Lung (tissue), 12 donors: ENCODE measurements around the gene KBTBD4. TPM values are rescaled to one million over a fixed set of nuclear protein-coding genes. Genes with fewer than 3 reads are reported as not detected.

Experiments used
- ATAC-seq: fragments of 200-7000 bp; cut with Tn5 transposase; one replicate; pipeline ENCODE4 v1.9.1; 2020; ENCODE audit warnings: moderate number of reproducible peaks; ENCODE audit not compliant: insufficient read depth, low FRiP score
- DNase-seq, 3 donors: peaks; one replicate each; pipeline ENCODE4 v3.0.0-alpha.2; 2013 to 2017
- H3K27ac ChIP-seq, 2 donors: one replicate each; pipeline ENCODE4 v1.5.1; 2013; ENCODE audit warnings: mild to moderate bottlenecking in 2 of 2, moderate library complexity in 2 of 2, control low read depth in 1 of 2, inconsistent platforms in 1 of 2, low read depth in 1 of 2, low read length in 1 of 2
- H3K27me3 ChIP-seq, 3 donors: one replicate each; pipeline ENCODE4 v1.5.1; 2013; ENCODE audit warnings: low read length in 2 of 3; ENCODE audit not compliant: control insufficient read depth in 3 of 3, insufficient read depth in 3 of 3
- H3K36me3 ChIP-seq, 4 donors: one replicate each; pipeline ENCODE4 v1.5.1; 2013; ENCODE audit warnings: low read length in 4 of 4, mild to moderate bottlenecking in 1 of 4, moderate library complexity in 1 of 4; ENCODE audit not compliant: control insufficient read depth in 4 of 4, insufficient read depth in 4 of 4
- H3K4me1 ChIP-seq, 5 donors: one replicate each; pipeline ENCODE4 v1.5.1; 2013; ENCODE audit warnings: low read length in 5 of 5, mild to moderate bottlenecking in 2 of 5, moderate library complexity in 1 of 5; ENCODE audit not compliant: control insufficient read depth in 5 of 5, insufficient read depth in 5 of 5
- H3K4me3 ChIP-seq: one replicate; pipeline ENCODE4 v1.5.1; 2013; ENCODE audit warnings: mild to moderate bottlenecking, control low read depth, moderate library complexity
- H3K9ac ChIP-seq, 2 donors: one replicate each; pipeline ENCODE4 v1.5.1; 2013; ENCODE audit warnings: low read length in 2 of 2, control low read depth in 1 of 2; ENCODE audit not compliant: insufficient read depth in 1 of 2
- H3K9me3 ChIP-seq, 4 donors: one replicate each; pipeline ENCODE4 v1.5.1; 2013; ENCODE audit warnings: low read length in 3 of 4, mild to moderate bottlenecking in 1 of 4, moderate library complexity in 1 of 4; ENCODE audit not compliant: control insufficient read depth in 4 of 4, insufficient read depth in 3 of 4
- CTCF ChIP-seq: IDR thresholded peaks from 2 replicates; pipeline ENCODE4 v1.5.1; 2012; ENCODE audit warnings: mild to moderate bottlenecking; ENCODE audit errors: control extremely low read depth, extremely low read depth
- WGBS, 2 donors: extraction: QIAGEN DNeasy Blood & Tissue Kit; methylation state at CpG; one replicate each; pipeline ENCODE4 v1.1.7; 2013; 5-methylcytosine and 5-hydroxymethylcytosine counted together
- polyA plus RNA-seq, 2 donors: library from polyadenylated mRNA; stranded (reverse); fragments of 200-250 nt; gene quantifications; one replicate each; pipeline ENCODE4 v1.2.1, GENCODE V29; 2013
- total RNA-seq, 2 donors: library from RNA; depleted of rRNA in 1 of 2; stranded (reverse); fragments of >200 nt in 1 of 2; gene quantifications; one replicate each; pipeline ENCODE4 v1.2.1, GENCODE V29; 2014 to 2021
- donor health status: control.
- donor health status: control.
- donor health status: Bipolar disorder and iron deficiency.
- donor health status: healthy.
- donor health status: DM: yes; HTN: yes; CAD: no.

The KBTBD4 gene
- total and polyA plus RNA-seq, 4 donors, result 5.8 to 17.1 (median 15.9) TPM

DNA sequence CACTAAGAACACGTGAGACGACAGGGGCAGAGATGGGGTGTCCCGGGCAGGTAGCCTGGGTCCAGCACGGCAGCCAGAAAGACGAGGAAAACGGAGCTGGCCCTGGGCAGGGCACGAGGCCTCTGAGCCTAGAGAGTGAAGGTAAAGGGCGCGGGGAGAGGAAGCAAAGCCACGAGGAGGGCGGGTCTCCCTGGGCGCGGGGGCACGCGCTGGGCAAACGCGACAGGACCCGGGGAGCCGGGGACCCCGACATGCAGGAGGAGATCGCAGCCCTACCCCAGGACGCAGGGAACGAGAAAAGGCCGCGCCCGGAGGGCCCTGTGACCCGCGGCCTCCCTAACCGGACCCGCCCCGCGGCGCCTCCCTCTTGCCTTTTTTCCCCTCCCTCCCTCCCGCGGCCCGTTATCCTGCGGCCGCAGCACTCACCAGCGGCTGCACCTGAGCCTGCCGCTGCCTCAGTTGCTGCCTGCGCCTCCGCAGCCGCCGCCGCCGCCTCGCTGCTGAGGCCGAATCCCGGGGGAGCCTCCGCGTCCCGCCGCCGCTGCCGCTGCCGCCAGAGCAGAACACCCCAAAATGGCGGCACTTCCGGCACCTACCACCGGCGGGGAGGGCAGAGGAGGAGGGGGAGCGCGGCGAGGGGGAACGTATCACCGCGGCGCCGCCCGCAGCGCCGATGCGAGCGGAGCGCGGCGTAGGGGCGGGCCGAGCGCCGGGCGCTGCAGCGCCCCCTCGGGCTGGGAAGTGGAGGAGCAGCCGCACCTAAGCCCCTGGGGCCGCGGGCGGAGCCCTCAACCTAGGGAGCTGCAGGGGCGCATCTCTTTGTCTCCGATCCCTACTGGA lies 26.0 kb downstream of the KBTBD4 start, which contains the start of gene CELF1:
Gene CELF1, minus strand, starts transcription at position 567 of the 840 bp plus-strand sequence. CDS start 53,609 bp downstream, outside the sequence.
- Histone ChIP-seq H3K4me1 (peaks cover 0 to 22% (median 6%) of the 10 kb centered on the region in 5 donors), H3K4me3 (peak within 1 kb of the TSS; percentile 96), H3K27ac (peak within 1 kb of the TSS; percentile 93 to 98), H3K9me3 (no peaks in the 10 kb centered on the region), H3K9ac (peak within 1 kb of the TSS; percentile 75 to 95), H3K36me3 (peaks cover 0 to 2% (median 0%) of the 10 kb centered on the region in 4 donors), H3K27me3 (no peaks in the 10 kb centered on the region)
- DNase-seq, result peak; percentile 94 to 95 (median 94)
- 1% methylated on average over 83 to 89 of the region's 89 CpGs for WGBS, 2 donors
- ATAC-seq, result peak; percentile 99
- peak; percentile 69 for TF ChIP-seq CTCF

DNA sequence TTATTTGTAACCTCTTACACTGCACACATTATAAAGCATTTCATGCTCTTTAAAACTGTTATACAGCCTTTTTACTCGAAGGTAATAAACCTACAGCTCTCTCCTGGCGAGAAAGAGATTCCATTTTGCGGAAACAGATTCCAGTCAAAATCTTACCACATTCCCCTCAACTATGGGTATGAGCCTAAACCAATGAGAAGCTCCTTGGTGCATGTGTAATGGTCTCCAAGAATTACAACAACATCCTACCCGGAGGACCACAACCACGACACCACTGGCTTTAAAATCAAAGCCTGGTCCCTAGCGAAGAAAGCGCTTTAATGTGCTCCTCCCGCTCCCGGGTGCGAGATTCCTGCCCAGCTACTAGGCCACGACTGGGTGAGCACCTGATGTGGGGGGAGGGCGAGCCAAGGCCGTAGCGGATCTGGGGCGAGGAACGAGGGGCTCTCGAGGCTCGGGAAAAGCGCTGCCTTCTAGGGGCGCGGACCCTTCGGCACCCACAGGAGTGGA lies 26.7 kb downstream of the KBTBD4 start:
- DNase-seq, result peak; percentile 34 to 56 (median 35)
- WGBS, 2 donors, result 1 to 3% methylated on average over 22 of the region's 22 CpGs
- peaks cover 0 to 26% (median 6%) of the 10 kb centered on the region in 5 donors for H3K4me1 ChIP-seq
- no peaks in the 10 kb centered on the region for H3K9me3 ChIP-seq
- peak; percentile 1 for ATAC-seq
- peak overlapping the region; percentile 93 to 98 for H3K27ac ChIP-seq
- TF ChIP-seq CTCF, result no peak
- peaks cover 0 to 2% (median 0%) of the 10 kb centered on the region in 4 donors for H3K36me3 ChIP-seq
- H3K27me3 ChIP-seq, result no peaks in the 10 kb centered on the region
- H3K4me3 ChIP-seq, result peak overlapping the region; percentile 96
- H3K9ac ChIP-seq, result peak overlapping the region; percentile 65 to 95

DNA sequence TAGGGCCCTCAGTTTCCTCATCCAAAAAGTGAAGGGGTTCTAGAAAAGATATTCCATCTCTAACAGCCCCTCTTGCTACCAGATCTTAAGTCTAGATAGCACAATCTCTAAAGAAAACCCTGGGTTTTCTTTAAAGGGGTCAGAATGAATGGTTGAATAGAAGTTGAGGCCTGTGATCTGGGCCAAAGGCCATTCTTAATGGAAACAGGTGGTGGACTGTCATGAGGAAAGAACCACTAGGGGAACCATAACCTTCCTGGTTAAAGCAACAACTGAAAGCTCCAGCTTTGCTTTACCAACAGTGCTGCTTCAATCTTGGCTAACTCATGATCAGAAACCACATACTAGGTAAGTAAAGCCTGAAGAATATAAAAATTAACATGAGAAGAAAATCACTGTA lies 27.7 kb downstream of the KBTBD4 start:
- H3K9ac ChIP-seq, result no peak overlapping the region
- H3K4me1 ChIP-seq, result peaks cover 0 to 26% (median 6%) of the 10 kb centered on the region in 5 donors
- no peak for ATAC-seq

More for the DNA sequence above, 27.7 kb downstream of the KBTBD4 start:
- H3K36me3 ChIP-seq, result peaks cover 0 to 2% (median 0%) of the 10 kb centered on the region in 4 donors
- peak overlapping the region; percentile 24 to 67 for H3K27ac ChIP-seq
- no peak for DNase-seq
- H3K27me3 ChIP-seq, result no peaks in the 10 kb centered on the region
- no peak overlapping the region for H3K4me3 ChIP-seq
- no peak for TF ChIP-seq CTCF
- H3K9me3 ChIP-seq, result no peaks in the 10 kb centered on the region
